ENCODE measurements around the gene CPNE7. TPM values are rescaled to one million over a fixed set of nuclear protein-coding genes. Genes with fewer than 3 reads are reported as not detected.

The CPNE7 gene
- 1 to 10 TPM; 1.5 to 2.1 TPM for total RNA-seq
- 5.8 TPM for polyA plus RNA-seq (2013, experiment 1 of 2)
- 3.4 TPM for polyA plus RNA-seq (2013, experiment 2 of 2)
- long read RNA-seq, experiment 1, partial matches to known transcripts, result 3 of 5 reads
- long read RNA-seq, experiment 1, other reads (novel, unspliced or antisense), result 2 of 5 reads
- long read RNA-seq, experiment 2, partial matches to known transcripts, result 0 of 1 reads
- long read RNA-seq, experiment 2, other reads (novel, unspliced or antisense), result 1 of 1 reads
- long read RNA-seq, experiment 3, partial matches to known transcripts, result 0 of 1 reads
- long read RNA-seq, experiment 3, other reads (novel, unspliced or antisense), result 1 of 1 reads
- long read RNA-seq, experiment 4, result 0 reads

DNA sequence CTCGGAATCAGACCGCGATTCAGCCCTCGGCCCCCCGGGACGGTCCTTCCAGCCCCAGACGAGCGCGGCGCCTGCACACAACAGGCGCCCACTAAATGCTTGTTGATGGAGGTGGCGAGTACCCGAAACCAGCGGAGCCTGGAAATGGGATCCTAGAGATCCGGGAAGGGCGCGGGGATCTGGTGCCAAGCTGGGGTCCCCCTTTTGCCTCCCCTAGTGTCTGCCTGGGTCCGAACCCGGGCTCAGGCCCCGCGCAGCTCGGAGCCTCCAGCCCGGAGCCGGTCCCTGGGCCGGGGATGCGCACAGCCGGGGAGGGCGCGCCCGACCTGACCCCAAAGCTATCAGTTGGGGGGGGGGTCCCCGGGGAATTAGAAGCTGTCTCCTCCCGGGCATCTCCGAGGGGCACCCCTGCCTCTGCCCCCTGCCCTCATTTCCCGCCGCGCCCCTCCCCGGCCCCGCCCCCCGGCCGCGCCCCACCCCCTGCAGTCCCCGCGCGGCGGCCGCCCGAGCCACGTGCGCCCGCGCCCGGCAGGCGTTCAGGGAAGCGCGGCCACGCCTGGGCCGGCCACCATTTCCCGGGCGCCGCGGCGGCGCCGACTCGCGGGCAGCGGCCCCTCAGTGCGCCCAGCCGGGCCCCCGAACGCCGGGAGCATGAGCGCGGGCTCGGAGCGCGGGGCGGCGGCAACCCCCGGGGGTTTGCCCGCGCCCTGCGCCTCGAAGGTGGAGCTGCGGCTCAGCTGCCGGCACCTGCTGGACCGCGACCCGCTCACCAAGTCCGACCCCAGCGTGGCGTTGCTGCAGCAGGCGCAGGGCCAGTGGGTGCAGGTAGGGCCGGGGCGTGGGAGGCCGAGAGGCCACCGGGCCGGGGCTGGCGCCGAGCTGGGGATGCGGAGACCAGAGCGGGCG, at the start of gene CPNE7:
CPNE7 (plus strand) TSS at position 512 of the 906 bp plus-strand sequence; CDS start at position 652, 140 bp downstream.
- peak; percentile 73 for DNase-seq
- H3K27me3 ChIP-seq (ENCODE audit: control insufficient read depth, insufficient read depth, low read length, poor library complexity, severe bottlenecking), result peaks cover 33% of the 10 kb centered on the region
- peaks cover 1% of the 10 kb centered on the region for H3K4me1 Mint-ChIP-seq
- no peaks in the 10 kb centered on the region for H3K36me3 Mint-ChIP-seq (ENCODE audit: low read depth)
- no peaks in the 10 kb centered on the region for H3K9me3 Mint-ChIP-seq
- peaks cover 5% of the 10 kb centered on the region for H3K4me1 ChIP-seq (ENCODE audit: control insufficient read depth, insufficient read depth, low read length)
- H3K4me3 ChIP-seq (ENCODE audit: low read length), result peak within 1 kb of the TSS; percentile 68
- TF ChIP-seq, protein P1, sequence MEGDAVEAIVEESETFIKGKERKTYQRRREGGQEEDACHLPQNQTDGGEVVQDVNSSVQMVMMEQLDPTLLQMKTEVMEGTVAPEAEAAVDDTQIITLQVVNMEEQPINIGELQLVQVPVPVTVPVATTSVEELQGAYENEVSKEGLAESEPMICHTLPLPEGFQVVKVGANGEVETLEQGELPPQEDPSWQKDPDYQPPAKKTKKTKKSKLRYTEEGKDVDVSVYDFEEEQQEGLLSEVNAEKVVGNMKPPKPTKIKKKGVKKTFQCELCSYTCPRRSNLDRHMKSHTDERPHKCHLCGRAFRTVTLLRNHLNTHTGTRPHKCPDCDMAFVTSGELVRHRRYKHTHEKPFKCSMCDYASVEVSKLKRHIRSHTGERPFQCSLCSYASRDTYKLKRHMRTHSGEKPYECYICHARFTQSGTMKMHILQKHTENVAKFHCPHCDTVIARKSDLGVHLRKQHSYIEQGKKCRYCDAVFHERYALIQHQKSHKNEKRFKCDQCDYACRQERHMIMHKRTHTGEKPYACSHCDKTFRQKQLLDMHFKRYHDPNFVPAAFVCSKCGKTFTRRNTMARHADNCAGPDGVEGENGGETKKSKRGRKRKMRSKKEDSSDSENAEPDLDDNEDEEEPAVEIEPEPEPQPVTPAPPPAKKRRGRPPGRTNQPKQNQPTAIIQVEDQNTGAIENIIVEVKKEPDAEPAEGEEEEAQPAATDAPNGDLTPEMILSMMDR (conservative IDR thresholded peaks at IDR 0.05), result no peak
- no peaks in the 10 kb centered on the region for H3K36me3 ChIP-seq (ENCODE audit: control insufficient read depth, insufficient read depth, low read length)
- H3K27me3 Mint-ChIP-seq (ENCODE audit: insufficient read depth), result peaks cover 61% of the 10 kb centered on the region
- no peaks in the 10 kb centered on the region for H3K9me3 ChIP-seq (ENCODE audit: control insufficient read depth, low read length)
- 2 to 6% methylated on average over 23 to 93 of the region's 103 CpGs for WGBS, 2 experiments (ENCODE audit: insufficient coverage in 1 of 2, insufficient read length in 1 of 2)
- no peak within 1 kb of the TSS for H3K27ac Mint-ChIP-seq
- H3K27ac ChIP-seq (ENCODE audit: low read depth, low read length), result no peak within 1 kb of the TSS
- peak within 1 kb of the TSS; percentile 6 for H3K9ac ChIP-seq (ENCODE audit: extremely low read depth, low read length, poor library complexity, severe bottlenecking)
- H3K4me3 Mint-ChIP-seq, result peak within 1 kb of the TSS; percentile 54

DNA sequence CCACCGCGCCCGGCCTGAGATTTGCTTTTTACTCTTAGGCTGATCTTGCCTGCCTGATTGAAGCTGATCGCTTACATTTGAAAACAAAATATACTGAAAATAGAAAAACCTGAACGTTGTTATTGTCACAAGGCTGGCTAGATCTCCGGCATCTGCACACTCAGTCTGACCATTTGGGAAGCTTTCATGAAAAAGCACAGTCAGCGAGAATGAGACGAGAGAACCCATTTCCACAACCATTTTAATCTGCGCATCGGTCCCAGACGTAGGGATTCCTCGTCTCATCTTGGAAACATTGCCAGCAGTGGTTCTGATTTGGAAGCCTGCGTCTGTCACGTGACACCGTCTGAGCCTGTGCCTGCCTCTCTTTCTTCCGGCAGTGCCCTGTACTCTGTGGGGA, 46.5 kb upstream of the CPNE7 start:
- H3K4me1 ChIP-seq (ENCODE audit: control insufficient read depth, insufficient read depth, low read length), result no peaks in the 10 kb centered on the region
- Mint-ChIP-seq H3K27me3 (ENCODE audit: insufficient read depth) (no peaks in the 10 kb centered on the region), H3K27ac (no peak overlapping the region), H3K4me3 (no peak overlapping the region), H3K36me3 (ENCODE audit: low read depth) (peaks cover 87% of the 10 kb centered on the region), H3K4me1 (no peaks in the 10 kb centered on the region), H3K9me3 (no peaks in the 10 kb centered on the region)
- no peaks in the 10 kb centered on the region for H3K27me3 ChIP-seq (ENCODE audit: control insufficient read depth, insufficient read depth, low read length, poor library complexity, severe bottlenecking)
- no peaks in the 10 kb centered on the region for H3K9me3 ChIP-seq (ENCODE audit: control insufficient read depth, low read length)
- DNase-seq, result no peak
- H3K4me3 ChIP-seq (ENCODE audit: low read length), result no peak overlapping the region
- no peak overlapping the region for H3K9ac ChIP-seq (ENCODE audit: extremely low read depth, low read length, poor library complexity, severe bottlenecking)
- 87 to 91% methylated on average over 15 to 16 of the region's 16 CpGs for WGBS, 2 experiments (ENCODE audit: insufficient coverage in 1 of 2, insufficient read length in 1 of 2)
- TF ChIP-seq, protein P1 (conservative IDR thresholded peaks at IDR 0.05), result no peak
- H3K36me3 ChIP-seq (ENCODE audit: control insufficient read depth, insufficient read depth, low read length), result peaks cover 88% of the 10 kb centered on the region
- no peak overlapping the region for H3K27ac ChIP-seq (ENCODE audit: low read depth, low read length)

DNA sequence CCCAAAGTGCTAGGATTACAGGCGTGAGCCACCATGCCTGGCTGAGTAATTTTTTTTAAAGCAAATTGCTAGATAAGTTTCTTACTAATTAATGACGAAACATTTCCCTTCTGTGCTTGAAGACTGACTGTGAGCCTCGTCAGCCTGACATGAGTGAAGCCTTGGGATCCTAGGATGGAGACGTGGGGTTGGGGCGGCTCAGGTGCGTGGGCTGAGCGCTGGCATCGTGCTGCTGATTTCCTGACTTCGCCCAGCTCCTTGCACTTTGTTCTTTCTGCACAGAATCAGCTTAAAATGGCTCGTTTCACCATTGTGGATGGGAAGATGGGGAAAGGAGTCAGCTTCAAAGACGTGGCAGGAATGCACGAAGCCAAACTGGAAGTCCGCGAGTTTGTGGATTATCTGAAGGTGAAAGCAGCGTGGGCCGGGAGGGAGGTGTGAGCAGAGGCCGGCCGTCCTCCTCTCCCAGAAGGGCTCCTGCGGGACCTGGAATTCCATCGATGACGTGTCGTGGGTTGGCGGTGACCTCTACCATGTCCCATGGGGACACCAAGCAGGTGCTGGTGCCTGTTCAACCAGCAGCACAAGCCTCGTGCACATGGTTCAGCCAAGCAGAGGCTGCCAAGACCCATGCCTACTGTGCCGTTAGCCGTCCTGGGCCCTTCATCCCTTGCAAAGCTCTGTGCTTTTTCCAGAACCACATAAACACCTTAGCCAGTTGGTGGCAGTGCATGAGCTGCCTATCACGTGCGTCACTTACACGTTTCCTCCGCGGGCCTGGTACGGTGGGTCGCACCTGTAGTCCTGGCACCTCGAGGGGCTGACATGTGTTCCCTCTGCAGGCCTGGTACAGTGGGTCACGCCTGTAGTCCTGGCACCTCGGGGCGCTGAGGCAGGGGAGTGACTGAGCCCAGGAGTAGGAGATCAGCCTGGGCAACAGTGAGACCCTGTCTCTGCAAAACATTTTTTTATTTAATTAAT, 44.9 kb upstream of the CPNE7 start:
- no peaks in the 10 kb centered on the region for H3K27me3 Mint-ChIP-seq (ENCODE audit: insufficient read depth)
- no peak overlapping the region for H3K9ac ChIP-seq (ENCODE audit: extremely low read depth, low read length, poor library complexity, severe bottlenecking)
- peaks cover 84% of the 10 kb centered on the region for H3K36me3 ChIP-seq (ENCODE audit: control insufficient read depth, insufficient read depth, low read length)
- H3K4me1 ChIP-seq (ENCODE audit: control insufficient read depth, insufficient read depth, low read length), result no peaks in the 10 kb centered on the region
- H3K36me3 Mint-ChIP-seq (ENCODE audit: low read depth), result peaks cover 86% of the 10 kb centered on the region
- H3K4me1 Mint-ChIP-seq, result no peaks in the 10 kb centered on the region
- no peak for DNase-seq
- no peaks in the 10 kb centered on the region for H3K9me3 ChIP-seq (ENCODE audit: control insufficient read depth, low read length)
- H3K4me3 Mint-ChIP-seq, result no peak overlapping the region
- no peak overlapping the region for H3K4me3 ChIP-seq (ENCODE audit: low read length)
- H3K27me3 ChIP-seq (ENCODE audit: control insufficient read depth, insufficient read depth, low read length, poor library complexity, severe bottlenecking), result no peaks in the 10 kb centered on the region
- WGBS, 2 experiments (ENCODE audit: insufficient coverage in 1 of 2, insufficient read length in 1 of 2), result 88 to 95% methylated on average over 30 to 37 of the region's 37 CpGs
- no peak overlapping the region for H3K27ac ChIP-seq (ENCODE audit: low read depth, low read length)
- TF ChIP-seq, protein P1 (conservative IDR thresholded peaks at IDR 0.05), result no peak
- no peaks in the 10 kb centered on the region for H3K9me3 Mint-ChIP-seq
- no peak overlapping the region for H3K27ac Mint-ChIP-seq
